Vagina (tissue), 2 donors: ENCODE results near the gene ATXN1. TPM values are rescaled to one million over a fixed set of nuclear protein-coding genes. Genes with fewer than 3 reads are reported as not detected.

Experiments
- DNase-seq, 2 donors: peaks; one replicate each; pipeline ENCODE4 v3.0.0-alpha.2; 2017; ENCODE audit errors: extremely low spot score in 2 of 2
- H3K27ac ChIP-seq: fragments of 200-600 bp; sonication (generic); one replicate; pipeline ENCODE4 v1.5.1; 2019
- H3K27me3 ChIP-seq: fragments of 200-600 bp; sonication (generic); one replicate; pipeline ENCODE4 v1.5.1; 2019
- H3K36me3 ChIP-seq, 2 donors: fragments of 200-600 bp; sonication (generic); one replicate each; pipeline ENCODE4 v1.5.1; 2017 to 2019
- H3K4me1 ChIP-seq: fragments of 200-600 bp; sonication (generic); one replicate; pipeline ENCODE4 v1.5.1; 2019
- H3K4me3 ChIP-seq, 2 donors: fragments of 200-600 bp; sonication (generic); 1 replicate in 1 of 2; 2 replicates in 1 of 2; pipeline ENCODE4 v1.5.1; 2016 to 2019
- H3K9me3 ChIP-seq: fragments of 200-600 bp; sonication (generic); one replicate; pipeline ENCODE4 v1.5.1; 2019
- CTCF ChIP-seq, 3 experiments: fragments of 450-650 bp in 2 of 3; fragments of 200-600 bp in 1 of 3; sonication (generic) in 1 of 3; IDR thresholded peaks; one replicate each; pipeline ENCODE4 v1.5.1; 2017 to 2019; ENCODE audit warnings: antibody characterized with exemption in 3 of 3, mild to moderate bottlenecking in 2 of 3, moderate library complexity in 2 of 3
- POLR2A ChIP-seq, 2 donors: fragments of 450-650 bp; IDR thresholded peaks; one replicate each; pipeline ENCODE4 v1.6.1; 2017; ENCODE audit warnings: antibody characterized with exemption in 2 of 2, mild to moderate bottlenecking in 2 of 2, moderate library complexity in 2 of 2
- POLR2AphosphoS5 ChIP-seq, 2 donors: sonication (generic); formaldehyde crosslinking; IDR thresholded peaks; one replicate each; pipeline ENCODE4 v1.9.0; 2017; ENCODE audit warnings: antibody characterized with exemption in 2 of 2, mild to moderate bottlenecking in 2 of 2, low read depth in 1 of 2; ENCODE audit not compliant: insufficient read depth in 1 of 2
- intact Hi-C: fragments of 100-400 bp; cut with DNase I; formaldehyde crosslinking; loops from one replicate; pipeline ENCODE4 v1.15.1; 2023
- total RNA-seq: library from RNA; depleted of rRNA; stranded (reverse); fragments of >200 nt; gene quantifications from one replicate; pipeline ENCODE4 v1.2.3, GENCODE V29; 2016

ATXN1 gene
- total RNA-seq, 1 donor from 2014 or later = 43.2 TPM

GRCh38 chr6:16313732-16314131 lies 447.5 kb downstream of the ATXN1 start:
- no peak for TF ChIP-seq CTCF (IDR thresholded peaks at IDR 0.05)
- TF ChIP-seq POLR2A (IDR thresholded peaks at IDR 0.05) = no peak
- no peak for TF ChIP-seq POLR2AphosphoS5 (IDR thresholded peaks at IDR 0.05; ENCODE audit: insufficient read depth in 1 of 2, low read depth in 1 of 2)
- H3K4me3 ChIP-seq = no peak overlapping the region
- H3K4me1 ChIP-seq = peaks cover 6% of the 10 kb centered on the region
- no peak overlapping the region for H3K27ac ChIP-seq
- H3K27me3 ChIP-seq = no peaks in the 10 kb centered on the region
- intact Hi-C loops = no loop called here
- H3K9me3 ChIP-seq = no peaks in the 10 kb centered on the region
- no peaks in the 10 kb centered on the region for H3K36me3 ChIP-seq
- no peak for DNase-seq

DNA sequence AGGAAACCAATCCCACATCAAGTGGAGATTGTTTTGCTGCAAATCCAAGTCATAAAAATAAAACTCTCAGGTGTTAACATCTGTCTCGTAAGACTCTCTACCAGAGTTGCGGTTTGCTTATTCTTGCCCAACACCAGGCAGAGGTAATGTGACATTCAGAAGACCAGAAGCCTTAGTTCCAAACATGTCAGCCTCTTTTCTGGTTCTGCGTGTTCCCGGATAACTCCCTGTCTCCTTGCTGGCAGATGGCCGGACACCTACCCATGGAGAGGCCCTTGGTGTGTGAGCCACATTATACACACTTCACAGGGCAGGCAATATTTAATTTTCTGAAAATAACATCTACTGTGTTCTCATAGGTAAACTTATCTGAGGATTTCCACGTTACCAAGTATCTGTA lies 449.5 kb downstream of the ATXN1 start:
- Histone ChIP-seq H3K4me3 (no peak overlapping the region), H3K27ac (no peak overlapping the region), H3K4me1 (no peaks in the 10 kb centered on the region), H3K9me3 (no peaks in the 10 kb centered on the region), H3K27me3 (no peaks in the 10 kb centered on the region), H3K36me3 (no peaks in the 10 kb centered on the region)
- DNase-seq = no peak
- no peak for TF ChIP-seq POLR2A (IDR thresholded peaks at IDR 0.05)
- TF ChIP-seq POLR2AphosphoS5 (IDR thresholded peaks at IDR 0.05; ENCODE audit: insufficient read depth in 1 of 2, low read depth in 1 of 2) = no peak
- TF ChIP-seq CTCF (IDR thresholded peaks at IDR 0.05) = no peak
- intact Hi-C loops = no loop called here

DNA sequence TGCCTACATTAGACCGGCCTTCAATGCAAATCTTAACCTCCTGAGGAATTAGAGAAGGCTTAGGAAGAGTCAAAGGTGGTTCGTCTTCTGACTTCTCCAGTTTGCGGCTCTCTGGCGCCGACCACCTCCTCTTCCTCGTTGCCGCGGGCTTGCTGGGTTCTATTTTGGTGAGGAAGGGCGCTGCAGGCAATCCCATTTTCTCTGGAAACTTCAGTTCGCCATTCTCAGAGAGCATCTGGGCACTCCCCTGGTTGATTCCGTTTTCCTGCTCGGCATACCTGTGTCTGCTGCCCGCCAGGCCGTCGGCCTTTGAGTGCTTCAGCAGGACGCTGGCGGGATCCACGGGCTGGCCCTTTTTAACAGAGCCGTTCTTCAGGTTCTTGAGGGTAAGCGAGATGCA lies 454.9 kb downstream of the ATXN1 start:
- Histone ChIP-seq H3K4me3 (no peak overlapping the region), H3K27ac (no peak overlapping the region), H3K9me3 (no peaks in the 10 kb centered on the region), H3K27me3 (no peaks in the 10 kb centered on the region), H3K36me3 (peaks cover 0 to 15% of the 10 kb centered on the region in 2 donors), H3K4me1 (no peaks in the 10 kb centered on the region)
- TF ChIP-seq CTCF (IDR thresholded peaks at IDR 0.05) (no peak), POLR2AphosphoS5 (IDR thresholded peaks at IDR 0.05; ENCODE audit: insufficient read depth in 1 of 2, low read depth in 1 of 2) (no peak), POLR2A (IDR thresholded peaks at IDR 0.05) (no peak)
- no peak for DNase-seq
- intact Hi-C loops = no loop called here

DNA sequence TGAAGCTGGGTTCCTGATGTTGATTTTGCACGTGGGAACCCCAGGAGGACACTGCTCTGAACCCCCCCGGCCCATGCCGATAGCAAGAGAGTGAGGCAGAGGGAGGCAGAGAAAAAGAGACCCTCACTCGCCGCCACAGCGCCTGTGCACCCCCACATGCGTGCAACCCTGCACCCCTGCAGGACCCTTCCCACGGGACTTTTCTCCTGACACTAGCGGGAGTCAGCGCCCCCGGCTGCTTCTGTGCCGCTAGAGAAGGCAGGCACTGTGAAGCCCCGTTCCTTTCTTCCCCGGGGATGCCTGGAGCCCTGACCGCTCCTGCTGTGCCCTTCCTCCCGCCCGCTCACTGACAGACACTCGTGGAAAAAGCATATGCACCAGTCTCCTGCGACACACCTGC lies 455.5 kb downstream of the ATXN1 start:
- TF ChIP-seq POLR2A (IDR thresholded peaks at IDR 0.05) = no peak
- no peak for TF ChIP-seq CTCF (IDR thresholded peaks at IDR 0.05)
- no peak for TF ChIP-seq POLR2AphosphoS5 (IDR thresholded peaks at IDR 0.05; ENCODE audit: insufficient read depth in 1 of 2, low read depth in 1 of 2)
- Histone ChIP-seq H3K4me3 (no peak overlapping the region), H3K4me1 (no peaks in the 10 kb centered on the region), H3K9me3 (no peaks in the 10 kb centered on the region), H3K27me3 (no peaks in the 10 kb centered on the region), H3K27ac (no peak overlapping the region), H3K36me3 (peaks cover 0 to 18% of the 10 kb centered on the region in 2 donors)
- DNase-seq = no peak
- intact Hi-C loops = no loop called here

DNA sequence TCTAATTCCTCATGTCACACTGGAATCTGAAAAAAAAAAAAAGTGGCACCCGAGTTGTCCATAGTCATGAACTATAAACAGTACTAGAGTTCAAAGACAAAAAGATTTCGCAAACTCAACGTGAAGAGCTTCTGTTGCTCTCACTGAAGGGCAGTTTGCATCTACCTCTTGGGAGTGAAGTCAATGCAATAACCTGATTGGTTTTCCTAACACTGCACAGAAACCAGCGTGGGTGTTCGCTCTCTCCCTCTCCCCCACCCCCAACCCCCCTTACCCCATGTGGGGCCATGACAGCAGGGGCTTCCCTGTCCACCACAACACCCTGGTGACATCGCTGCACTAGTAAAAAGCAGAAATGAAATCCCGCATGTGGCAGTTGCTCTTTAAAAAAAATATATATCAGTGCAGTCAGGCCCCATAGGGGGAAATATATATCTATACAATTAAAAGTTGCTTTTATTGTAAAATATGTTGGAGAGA lies 456.0 kb downstream of the ATXN1 start:
- Histone ChIP-seq H3K27ac (no peak overlapping the region), H3K4me1 (no peaks in the 10 kb centered on the region), H3K27me3 (no peaks in the 10 kb centered on the region), H3K36me3 (peaks cover 0 to 18% of the 10 kb centered on the region in 2 donors), H3K9me3 (no peaks in the 10 kb centered on the region), H3K4me3 (no peak overlapping the region)
- intact Hi-C loops = no loop called here
- TF ChIP-seq POLR2A (IDR thresholded peaks at IDR 0.05) (no peak), CTCF (IDR thresholded peaks at IDR 0.05) (no peak), POLR2AphosphoS5 (IDR thresholded peaks at IDR 0.05; ENCODE audit: insufficient read depth in 1 of 2, low read depth in 1 of 2) (no peak)
- DNase-seq = no peak
